ENCODE results near the gene DOHH.
"Not testable (repeated sequence)": the region's sequence is repeated elsewhere in the genome, so short reads cannot be mapped to it uniquely, and the experiment has no call there.

The DOHH gene

DNA sequence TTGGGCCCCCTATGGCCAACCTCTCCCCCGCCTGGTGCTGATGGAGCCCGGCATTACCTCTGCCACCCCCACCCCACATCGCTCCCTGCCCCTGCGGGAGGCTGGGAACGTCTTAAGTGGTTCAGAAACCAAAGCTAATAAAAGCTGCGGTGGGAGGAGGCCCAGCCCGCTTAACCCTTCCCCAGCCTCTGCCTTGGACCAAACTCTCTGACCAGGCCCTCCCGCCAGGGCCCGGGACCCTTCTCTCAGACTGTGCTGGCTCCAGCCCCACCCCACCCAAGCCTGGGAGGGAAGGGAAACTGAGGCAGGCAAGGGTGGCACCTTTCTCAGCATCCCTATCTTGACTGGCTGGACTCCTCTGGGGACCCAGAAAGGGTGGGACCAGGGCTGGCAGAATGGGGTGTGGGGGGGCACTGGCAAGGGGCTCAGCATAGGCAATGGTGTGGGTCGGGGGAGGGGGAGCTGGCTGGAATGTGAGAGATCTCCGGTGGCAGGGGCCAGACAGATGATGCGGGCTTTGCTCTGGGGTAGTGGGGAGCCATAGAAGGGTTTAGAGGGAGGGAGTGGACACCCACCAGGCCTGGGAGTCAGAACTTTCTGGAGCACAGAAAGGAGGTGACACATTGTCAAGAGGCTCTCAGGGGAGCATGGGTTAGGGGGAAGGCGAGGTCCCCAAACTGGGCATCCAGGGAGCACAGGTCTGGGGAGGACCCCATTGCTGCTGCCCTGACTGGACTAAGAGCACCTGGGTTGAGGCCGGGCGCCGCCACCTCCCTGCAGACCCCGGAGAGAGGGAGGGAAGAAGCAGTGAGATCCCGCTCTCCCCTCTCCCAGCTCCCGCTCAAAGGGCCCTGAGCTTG is 42.0 kb downstream of the DOHH start:
- DNase-seq (ENCODE audit: low spot score): peak; percentile 47

DNA sequence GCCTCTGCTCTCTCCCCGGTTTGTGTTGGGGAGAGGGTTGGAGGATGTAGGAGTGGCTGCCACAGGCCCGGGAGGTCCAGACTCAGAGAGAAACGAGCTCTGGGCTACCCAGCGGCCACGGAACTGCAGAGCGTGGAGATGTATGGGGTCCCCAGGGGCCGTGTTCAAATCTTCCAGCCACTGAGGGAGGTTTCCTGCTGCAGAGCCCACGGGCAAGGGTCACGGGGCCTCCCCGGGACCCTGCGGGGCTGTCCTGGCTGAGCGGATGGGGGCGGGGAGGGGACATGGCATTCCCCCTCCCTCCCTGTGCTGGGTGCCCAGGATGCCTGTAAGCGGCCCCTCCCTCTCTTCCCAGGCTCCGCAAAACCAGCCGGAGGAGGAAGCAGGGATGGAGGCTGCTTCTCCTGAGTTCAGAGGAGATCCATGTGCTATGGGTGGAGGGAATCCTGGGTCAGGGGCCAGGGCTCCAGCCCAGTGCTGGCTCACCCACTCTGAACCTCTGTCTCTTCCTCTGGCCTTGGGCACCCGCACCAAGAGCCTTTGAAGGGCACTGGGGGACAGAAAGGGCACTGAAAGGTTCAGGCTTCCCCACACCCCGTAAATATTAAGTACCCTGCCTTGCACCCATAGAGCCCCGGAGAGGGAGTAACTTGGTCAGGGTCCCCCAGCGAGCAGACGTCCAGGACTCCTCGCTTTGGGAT is 42.8 kb downstream of the DOHH start:
- peak; percentile 54 for DNase-seq (ENCODE audit: low spot score)

DNA sequence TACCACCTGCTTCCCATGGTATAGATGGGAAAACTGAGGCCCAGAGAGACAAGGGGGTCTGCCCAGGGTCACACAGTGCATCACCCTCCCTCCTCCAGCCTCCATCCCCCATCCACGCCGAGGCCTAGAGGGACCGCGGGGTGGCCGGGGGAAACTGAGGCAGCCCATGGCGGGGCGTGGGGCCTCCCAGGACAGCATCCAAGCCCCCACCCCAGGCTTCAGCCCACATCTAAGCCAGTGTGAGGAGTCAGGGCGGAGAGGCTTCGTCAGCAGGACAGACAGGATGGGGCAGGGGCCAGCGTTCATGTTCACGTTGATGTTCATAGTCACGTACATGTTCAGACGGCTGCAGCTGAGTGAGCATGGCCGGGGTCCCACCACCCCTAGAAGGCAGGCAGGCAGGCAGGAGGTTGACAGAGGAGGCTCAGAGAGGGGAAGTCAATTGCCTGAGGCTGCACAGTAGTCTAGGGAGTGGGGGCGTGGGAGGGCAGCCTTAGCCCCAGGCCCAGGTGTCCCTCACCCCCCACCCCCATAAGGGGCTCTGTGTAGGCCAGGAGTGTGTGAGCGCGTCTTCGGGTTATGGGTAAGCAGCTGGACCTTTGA is 43.4 kb downstream of the DOHH start:
- no peak for DNase-seq (ENCODE audit: low spot score)

DNA sequence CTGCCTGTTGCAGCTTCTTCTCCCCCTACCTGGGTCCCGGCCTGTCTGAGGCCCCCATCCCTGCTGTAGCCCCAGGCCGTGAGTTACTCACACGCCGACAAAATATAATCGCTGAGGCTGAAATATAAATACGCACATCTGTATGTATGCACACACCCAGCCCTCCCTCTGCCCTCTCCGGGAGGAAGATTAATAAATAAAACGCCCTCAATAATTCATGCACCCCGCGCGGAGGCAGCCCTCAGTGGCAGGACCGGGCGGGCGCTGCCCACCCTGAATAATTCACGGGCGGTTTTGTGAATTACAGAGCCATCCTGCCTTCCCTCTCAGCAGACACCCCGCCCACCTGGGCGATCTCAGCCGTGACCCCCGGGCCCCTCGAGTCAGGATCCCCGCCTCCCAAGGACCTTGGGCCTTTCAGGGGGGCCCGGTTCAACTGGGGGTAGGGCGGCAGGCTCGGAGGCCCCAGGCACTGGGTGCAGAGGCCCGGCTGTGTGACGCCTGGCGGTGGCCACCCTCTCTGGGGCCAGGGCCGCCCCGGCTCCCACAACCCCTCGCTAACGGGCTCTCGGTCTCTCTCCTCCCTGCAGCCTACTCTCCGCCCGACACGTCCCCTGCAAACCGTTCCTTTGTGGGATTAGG is 44.4 kb downstream of the DOHH start:
- no peak for DNase-seq (ENCODE audit: low spot score)

DNA sequence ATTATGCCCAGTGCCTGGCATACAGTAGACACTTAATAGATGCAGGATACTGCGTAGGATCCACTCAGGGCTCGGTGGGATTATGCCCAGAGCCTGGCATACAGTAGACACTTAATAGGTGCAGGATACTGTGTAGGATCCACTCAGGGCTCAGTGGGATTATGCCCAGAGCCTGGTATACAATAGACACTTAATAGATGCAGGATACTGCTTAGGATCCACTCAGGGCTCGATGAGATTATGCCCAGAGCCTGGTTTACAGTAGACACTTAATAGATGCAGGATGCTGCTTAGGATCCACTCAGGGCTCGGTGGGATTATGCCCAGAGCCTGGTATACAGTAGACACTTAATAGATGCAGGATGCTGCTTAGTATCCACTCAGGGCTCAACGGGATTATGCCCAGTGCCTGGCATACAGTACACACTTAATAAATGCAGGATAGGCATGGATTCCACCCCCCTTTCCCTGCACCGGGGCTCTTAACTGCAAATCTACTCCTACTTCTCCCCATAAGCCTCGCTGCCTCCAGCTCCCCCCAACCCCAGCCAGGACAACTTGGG is 45.0 kb downstream of the DOHH start:
- DNase-seq (ENCODE audit: low spot score): no peak

DNA sequence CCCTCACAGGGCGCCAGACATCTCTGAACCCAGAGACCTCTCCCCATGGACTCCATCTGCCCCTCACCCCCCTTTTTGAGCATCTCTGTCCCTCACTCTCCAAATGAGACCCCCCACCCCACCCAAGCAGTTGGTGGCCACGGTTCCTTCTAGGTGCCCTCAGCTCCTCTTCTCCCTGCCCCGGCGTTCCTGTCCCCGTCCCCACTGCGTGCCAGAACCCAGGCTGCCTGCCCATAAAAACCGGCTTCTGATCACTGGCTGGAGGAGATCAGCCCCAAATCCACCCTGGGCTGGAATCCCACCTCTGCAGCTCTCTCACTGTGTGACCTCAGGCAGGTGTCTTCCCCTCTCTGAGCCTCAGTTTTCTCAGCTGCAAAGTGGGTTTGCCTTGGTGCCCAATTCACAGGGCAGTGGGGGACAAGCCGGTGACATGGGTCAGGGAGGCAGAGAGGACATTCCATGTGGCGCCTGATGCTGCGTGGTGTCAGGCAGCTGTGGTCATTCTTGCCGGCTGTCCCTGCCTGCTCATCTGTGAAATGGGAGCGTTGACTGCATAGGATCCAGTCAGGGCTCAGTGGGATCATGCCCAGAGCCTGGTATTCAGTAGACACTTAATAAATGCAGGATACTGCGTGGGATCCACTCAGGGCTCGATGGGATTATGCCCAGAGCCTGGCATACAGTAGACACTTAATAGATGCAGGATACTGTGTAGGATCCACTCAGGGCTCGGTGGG is 45.6 kb downstream of the DOHH start:
- DNase-seq (ENCODE audit: low spot score): no peak

DNA sequence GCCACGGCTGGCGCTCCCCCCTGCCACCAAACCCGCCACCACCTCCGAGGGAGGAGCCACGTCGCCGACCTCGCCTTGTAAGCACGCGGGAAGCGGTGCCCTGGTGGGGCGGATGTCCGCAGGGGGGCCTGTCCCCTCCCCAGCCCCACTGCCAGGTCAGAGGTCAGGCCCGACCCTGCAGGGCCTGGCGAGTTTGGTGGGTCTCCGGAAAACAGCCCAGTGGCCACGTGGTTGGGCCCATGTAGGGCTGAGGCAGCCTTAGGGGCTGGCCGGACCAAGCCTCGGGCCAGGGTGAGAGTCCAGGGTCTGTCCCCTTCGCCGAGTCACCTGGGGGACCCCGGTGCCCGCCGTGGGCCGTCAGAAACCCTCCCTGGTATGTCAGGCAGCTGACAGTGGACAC is 46.6 kb downstream of the DOHH start:
- DNase-seq (ENCODE audit: low spot score): no peak

DNA sequence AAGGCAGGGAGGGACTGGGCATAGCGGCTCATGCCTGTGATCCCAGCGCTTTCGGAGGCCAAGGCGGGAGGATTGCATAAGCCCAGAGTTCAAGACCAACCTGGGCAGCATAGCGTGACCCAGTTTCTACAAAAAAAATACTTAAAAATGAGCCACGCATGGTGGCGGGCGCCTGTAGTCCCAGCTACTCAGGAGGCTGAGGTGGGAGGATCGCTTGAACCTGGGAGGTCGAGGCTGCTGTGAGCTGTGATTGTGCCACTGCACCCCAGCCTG is 47.6 kb downstream of the DOHH start:
- DNase-seq (ENCODE audit: low spot score): not testable (repeated sequence)

DNA sequence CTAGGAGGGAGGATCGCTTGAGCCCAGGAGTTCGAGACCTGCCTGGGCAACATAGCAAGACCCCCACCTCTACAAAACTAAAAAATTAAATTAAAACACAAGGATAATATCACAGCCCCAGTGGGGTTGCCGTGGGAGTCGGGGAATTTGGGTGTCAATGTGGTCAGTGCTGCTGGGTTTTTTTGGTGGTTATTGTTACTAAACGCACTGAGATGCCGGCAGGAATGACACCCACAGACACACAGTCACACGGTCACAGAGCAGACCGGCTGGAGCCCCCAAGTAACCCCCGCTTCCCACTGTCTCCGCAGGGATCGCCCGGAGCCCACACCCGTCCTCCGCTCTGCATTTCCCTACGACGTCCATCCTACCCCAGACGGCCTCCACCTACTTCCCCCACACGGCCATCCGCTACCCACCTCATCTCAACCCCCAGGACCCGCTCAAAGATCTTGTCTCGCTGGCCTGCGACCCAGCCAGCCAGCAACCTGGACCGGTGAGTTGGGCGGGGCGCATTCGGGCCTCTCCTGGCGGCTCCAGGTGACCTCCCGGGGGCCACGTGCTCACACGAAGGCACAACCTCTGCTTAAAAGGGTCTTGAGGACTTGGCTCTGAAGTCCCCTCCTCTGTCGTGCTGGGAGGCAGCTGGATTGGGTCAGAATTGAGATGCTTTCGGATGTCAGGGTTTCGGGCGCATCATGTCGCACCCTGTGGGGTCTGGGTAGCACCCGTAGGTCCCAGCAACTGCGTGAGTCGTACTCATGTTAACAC is 48.1 kb downstream of the DOHH start:
- DNase-seq (ENCODE audit: low spot score): no peak

DNA sequence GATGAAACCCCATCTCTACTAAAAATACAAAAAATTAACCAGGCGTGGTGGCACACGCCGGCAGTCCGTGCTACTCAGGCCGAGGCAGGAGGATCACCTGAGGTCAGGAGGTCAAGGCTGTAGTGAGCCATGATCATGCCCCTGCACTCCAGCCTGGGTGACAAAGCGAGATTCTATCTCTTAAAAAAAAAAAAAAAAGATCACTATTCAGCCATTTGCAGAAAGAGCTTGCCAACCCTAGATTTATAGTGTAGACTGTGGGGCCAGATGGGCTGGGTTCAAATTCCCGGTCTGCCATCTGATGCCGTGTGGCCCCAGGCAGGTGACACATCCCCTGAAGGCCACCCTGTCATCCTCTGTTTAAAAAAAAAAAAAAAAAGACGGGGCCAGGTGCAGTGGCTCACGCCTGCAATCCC is 49.0 kb downstream of the DOHH start:
- DNase-seq (ENCODE audit: low spot score): no peak

DNA sequence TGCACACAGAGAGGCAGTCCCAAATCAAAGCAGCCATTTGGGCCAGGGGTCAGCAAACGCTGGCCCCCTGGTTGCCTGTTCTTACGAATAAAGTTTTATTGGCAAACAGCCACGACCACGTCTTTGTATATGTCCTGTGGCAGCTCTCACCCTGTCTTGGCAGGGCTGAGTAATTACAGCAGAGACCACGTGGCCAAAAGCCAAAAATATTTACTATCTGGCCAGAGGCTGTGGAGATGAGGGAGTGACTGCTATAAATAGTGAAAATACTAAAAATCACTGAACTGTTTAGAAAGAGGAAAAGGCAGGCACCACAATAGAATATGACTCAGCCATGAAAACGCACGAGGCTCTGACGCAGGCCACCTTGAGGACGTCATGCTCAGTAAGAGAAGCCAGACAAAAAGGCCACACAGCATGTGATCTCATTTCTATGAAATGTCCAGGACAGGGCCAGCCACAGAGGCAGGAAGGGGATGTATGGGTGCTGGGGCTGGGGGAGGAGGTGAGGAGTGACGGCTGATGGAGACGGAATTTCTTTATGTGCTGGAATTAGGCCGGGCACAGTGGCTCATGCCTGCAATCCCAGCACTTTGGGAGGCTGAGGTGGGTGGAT is 49.6 kb downstream of the DOHH start:
- DNase-seq (ENCODE audit: low spot score): no peak

DNA sequence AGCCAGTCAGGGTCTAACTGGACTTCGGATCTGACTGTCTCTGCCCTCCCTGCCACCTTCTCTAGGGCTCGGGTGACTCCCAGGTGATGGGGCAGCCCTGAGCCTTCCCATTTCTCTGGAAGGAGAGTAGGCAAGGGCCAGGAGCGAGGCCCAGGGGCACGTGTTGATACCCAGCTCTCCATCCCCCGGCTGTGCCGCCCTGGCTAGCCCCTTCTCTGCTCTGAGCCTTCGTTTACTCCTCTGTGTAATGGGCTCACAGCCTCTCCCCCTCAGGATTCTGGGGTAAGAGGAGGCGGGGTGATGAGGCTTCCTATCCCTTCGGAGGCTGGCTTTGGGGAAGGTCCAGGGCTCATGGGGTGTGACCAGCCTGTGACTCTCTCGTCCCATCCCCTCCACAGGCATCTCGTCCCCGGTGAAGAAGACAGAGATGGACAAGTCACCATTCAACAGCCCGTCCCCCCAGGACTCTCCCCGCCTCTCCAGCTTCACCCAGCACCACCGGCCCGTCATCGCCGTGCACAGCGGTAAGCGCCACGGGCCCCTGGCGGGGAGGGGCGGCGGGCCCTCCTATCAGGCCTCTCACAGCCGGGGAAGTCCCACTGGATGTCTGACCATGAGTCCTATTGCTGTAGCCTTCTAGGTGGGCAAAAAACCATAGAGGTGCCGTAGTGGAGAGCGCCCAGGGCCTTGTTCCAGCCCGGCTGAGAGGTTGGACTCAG is 51.7 kb downstream of the DOHH start:
- DNase-seq (ENCODE audit: low spot score): no peak

DNA sequence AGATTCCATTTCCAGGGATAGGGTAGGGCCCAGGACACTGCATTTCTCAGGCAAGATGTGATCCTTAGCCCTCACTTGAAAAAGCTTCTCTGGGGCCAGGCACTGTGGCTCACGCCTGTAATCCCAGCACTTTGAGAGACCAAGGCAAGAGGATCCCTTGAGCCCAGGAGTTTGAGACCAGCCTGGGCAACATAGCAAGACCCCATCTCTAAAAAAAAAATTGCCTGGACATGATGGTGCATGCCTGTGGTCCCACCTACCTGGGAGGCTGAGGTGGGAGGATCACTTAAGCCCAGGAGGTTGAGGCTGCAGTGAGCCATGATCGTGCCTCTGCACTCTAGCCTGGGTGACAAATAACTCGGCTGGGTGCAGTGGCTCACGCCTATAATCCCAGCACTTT is 53.8 kb downstream of the DOHH start:
- not testable (repeated sequence) for DNase-seq (ENCODE audit: low spot score)

DNA sequence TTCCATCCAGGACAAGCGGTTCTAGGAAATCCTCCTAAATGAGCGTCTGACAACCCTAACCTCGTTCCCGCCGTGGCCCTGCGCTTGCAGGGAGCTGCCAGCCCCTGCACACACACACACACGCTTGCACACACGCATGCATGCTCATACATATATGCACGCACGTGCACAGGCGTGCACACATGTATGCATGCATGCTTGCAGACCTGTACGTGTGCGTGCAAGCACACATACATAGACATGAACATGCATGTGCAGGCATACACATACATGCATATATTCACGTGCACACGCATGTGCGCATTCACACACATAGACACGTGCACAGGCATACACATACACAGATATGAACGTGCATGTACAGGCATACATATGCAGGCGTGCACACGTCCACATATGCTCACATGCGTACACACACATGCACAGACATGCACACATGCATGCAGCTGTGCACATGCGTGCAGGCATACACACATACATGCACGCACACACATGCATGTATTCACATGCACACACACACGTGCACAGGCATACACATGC is 55.7 kb downstream of the DOHH start:
- no peak for DNase-seq (ENCODE audit: low spot score)

DNA sequence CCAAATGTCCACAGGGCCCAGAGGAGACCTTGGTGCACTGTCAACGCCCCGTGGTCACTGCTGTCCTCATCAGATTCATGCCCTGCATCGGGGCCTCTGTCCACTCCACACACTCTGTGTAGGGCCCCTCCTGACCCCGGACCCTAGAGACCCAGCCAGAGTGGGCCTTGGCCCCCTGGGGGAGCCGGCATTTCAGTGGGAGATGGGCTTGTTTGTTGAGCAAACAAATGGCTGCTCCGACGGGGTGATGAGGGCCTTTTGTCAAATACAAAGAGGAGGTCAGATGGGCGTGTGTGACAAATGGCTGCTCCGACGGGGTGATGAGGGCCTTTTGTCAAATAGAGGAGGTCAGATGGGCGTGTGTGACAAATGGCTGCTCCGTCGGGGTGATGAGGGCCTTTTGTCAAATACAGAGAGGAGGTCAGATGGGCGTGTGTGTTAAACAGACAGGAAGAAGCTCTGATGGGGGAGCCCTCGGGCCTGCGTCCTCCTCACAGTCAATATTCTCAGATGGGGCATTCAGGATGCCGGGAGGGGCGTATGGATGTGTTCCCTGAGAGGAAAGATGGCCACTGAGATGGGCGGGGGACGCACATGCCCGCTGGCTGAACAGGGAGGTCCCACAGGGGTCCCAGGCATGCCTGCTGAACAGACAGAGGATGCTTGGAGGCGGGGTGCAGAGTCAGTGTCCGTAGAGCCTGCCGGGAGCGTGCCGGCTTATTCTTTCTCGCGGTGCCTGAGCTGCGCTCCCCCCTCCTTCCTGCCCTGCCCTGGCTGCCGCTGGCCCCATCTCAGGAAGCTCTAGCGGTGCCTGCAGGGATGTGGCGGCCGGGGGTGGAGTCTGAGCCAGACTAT is 56.4 kb downstream of the DOHH start:
- peak; percentile 83 for DNase-seq (ENCODE audit: low spot score)

DNA sequence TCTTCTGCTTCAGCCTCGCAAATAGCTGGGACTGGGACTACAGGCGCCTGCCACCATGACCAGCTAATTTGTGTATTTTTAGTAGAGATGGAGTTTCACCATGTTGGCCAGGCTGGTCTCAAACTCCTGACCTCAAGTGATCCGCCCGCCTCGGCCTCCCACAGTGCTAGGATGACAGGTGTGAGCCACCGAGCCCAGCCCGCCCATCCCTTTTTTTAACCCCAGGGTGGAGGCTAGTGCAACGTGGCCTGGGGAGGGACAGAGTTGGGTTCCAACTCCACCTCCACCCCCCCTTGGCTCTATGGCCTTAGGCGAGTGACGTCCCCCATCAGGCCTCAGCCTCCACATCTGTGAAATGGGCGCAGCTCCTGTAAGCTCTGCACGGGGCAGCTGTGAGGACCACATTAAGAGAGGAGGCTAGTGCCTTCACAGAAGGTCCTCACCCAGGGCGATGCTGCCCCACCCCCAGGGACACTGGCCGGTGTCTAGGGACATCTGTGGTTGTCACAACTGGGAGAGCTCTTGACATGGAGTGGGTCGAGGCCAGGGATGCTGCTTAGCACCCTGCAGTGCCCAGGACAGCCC is 57.9 kb downstream of the DOHH start:
- no peak for DNase-seq (ENCODE audit: low spot score)

DNA sequence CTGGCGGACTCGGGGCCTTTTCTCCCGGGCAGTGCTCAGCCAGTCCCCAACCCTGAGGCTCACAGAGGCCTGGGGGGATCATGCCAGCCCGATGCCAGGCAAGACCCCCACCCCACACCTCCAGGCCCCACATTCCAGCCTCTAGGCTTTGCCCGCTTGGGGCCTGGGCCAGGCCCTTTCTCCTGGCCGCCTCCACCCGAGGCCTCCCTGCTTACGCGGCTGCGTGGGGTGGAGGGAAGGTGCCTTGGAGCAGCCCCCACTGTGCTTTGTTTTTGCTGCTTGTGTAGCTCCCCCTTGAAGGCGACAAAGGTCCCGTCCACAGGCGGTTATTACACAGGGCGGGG is 58.5 kb downstream of the DOHH start:
- no peak for DNase-seq (ENCODE audit: low spot score)

Data from iPS-NIHi11 (cell line).